RWPE1 (cell line): Measurements from ENCODE around the gene UBE4B.

ENCODE experiments used
- CTCF ChIA-PET: fragments of 350-600 bp; sonication (Branson Sonifier 250); formaldehyde crosslinking; extraction: SDS; loops from one replicate; lab custom pipeline; 2021; lab: Yijun Ruan, JAX
- POLR2A ChIA-PET: fragments of 400-600 bp; formaldehyde crosslinking; extraction: SDS; loops from one replicate; lab custom pipeline; 2020; ENCODE audit warnings: antibody characterized with exemption; ENCODE audit not compliant: low non-redundant PET; lab: Yijun Ruan, JAX
- DNase-seq: peaks from one replicate; pipeline ENCODE4 v3.0.0; 2012; ENCODE audit warnings: low spot score
- H3K27ac ChIP-seq: fragments of 450-650 bp; 2 replicates; pipeline ENCODE4 v1.5.1; 2017
- CTCF ChIP-seq: fragments of 450-650 bp; conservative IDR thresholded peaks from 2 replicates; pipeline ENCODE4 v1.5.1; 2017; ENCODE audit warnings: low read depth, mild to moderate bottlenecking

UBE4B gene

GRCh38 chr1:10152709-10153284 lies 120.0 kb downstream of the UBE4B start:
- peak; percentile 15 for DNase-seq
- CTCF ChIA-PET: interaction anchor here (0.7 to 1.8 kb wide), 4 partner anchors 10 to 203 kb away, joined by 4 to 8 read pairs (median 6); no protein-coding TSS in a partner anchor

GRCh38 chr1:10155087-10155712 lies 122.4 kb downstream of the UBE4B start:
- H3K27ac ChIP-seq: no peak overlapping the region
- no peak for DNase-seq
- ChIA-PET CTCF (no interaction called here), POLR2A (no interaction called here)
- no peak for TF ChIP-seq CTCF

More at GRCh38 chr1:10152709-10153284, 120.0 kb downstream of the UBE4B start:
- POLR2A ChIA-PET: interaction anchor here (0.6 to 0.7 kb wide), 2 partner anchors 9 to 119 kb away, joined by 3 to 6 read pairs; no protein-coding TSS in a partner anchor
- no peak overlapping the region for H3K27ac ChIP-seq
- peak; percentile 34 for TF ChIP-seq CTCF

GRCh38 chr1:10160173-10160572 lies 127.4 kb downstream of the UBE4B start:
- no peak for DNase-seq
- POLR2A ChIA-PET: no interaction called here
- no peak for TF ChIP-seq CTCF
- no peak overlapping the region for H3K27ac ChIP-seq
- CTCF ChIA-PET: interaction anchor here (0.6 kb wide), 1 partner anchor 181 kb away, joined by 3 read pairs; no protein-coding TSS in a partner anchor

- ChIA-PET POLR2A (no interaction called here), CTCF (no interaction called here)
- no peak for TF ChIP-seq CTCF
- no peak for DNase-seq
- H3K27ac ChIP-seq: no peak overlapping the region
Measured at GRCh38 chr1:10160907-10161490, 128.2 kb downstream of the UBE4B start.

- ChIA-PET CTCF (no interaction called here), POLR2A (no interaction called here)
- DNase-seq: no peak
- no peak overlapping the region for H3K27ac ChIP-seq
- TF ChIP-seq CTCF: no peak
Measured at GRCh38 chr1:10161541-10162290, 129.0 kb downstream of the UBE4B start.

GRCh38 chr1:10168912-10169514 lies 136.3 kb downstream of the UBE4B start:
- POLR2A ChIA-PET: no interaction called here
- H3K27ac ChIP-seq: no peak overlapping the region
- no peak for TF ChIP-seq CTCF
- CTCF ChIA-PET: no interaction called here
- no peak for DNase-seq
